ENCODE data around the gene TCF15. TPM values are rescaled to one million over a fixed set of nuclear protein-coding genes. Genes with fewer than 3 reads are reported as not detected.
"Not testable (repeated sequence)": the region's sequence is repeated elsewhere in the genome, so short reads cannot be mapped to it uniquely, and the experiment has no call there.

TCF15 gene
- total RNA-seq, 1 experiment from 2014 or later: not detected

- DNase-seq (ENCODE audit: low spot score): no peak
Measured at GRCh38 chr20:582204-582603, 27.9 kb downstream of the TCF15 start.

GRCh38 chr20:578940-579690 is 31.0 kb downstream of the TCF15 start:
- DNase-seq (ENCODE audit: low spot score): not testable (repeated sequence)

- peak; percentile 65 for DNase-seq (ENCODE audit: low spot score)
Measured at GRCh38 chr20:577167-577791, 32.8 kb downstream of the TCF15 start.

GRCh38 chr20:576156-576555 is 34.0 kb downstream of the TCF15 start:
- DNase-seq (ENCODE audit: low spot score): no peak

GRCh38 chr20:575230-575629 is 34.9 kb downstream of the TCF15 start:
- no peak for DNase-seq (ENCODE audit: low spot score)

- DNase-seq (ENCODE audit: low spot score): no peak
Measured at GRCh38 chr20:574297-574942, 35.7 kb downstream of the TCF15 start.

GRCh38 chr20:573414-574296 is 36.5 kb downstream of the TCF15 start:
- no peak for DNase-seq (ENCODE audit: low spot score)

GRCh38 chr20:572727-573126 is 37.4 kb downstream of the TCF15 start:
- no peak for DNase-seq (ENCODE audit: low spot score)

GRCh38 chr20:571754-572441 is 38.2 kb downstream of the TCF15 start:
- peak; percentile 47 for DNase-seq (ENCODE audit: low spot score)

GRCh38 chr20:568673-569415 is 41.3 kb downstream of the TCF15 start:
- no peak for DNase-seq (ENCODE audit: low spot score)

- DNase-seq (ENCODE audit: low spot score): no peak
Measured at GRCh38 chr20:568097-568652, 41.9 kb downstream of the TCF15 start.

- no peak for DNase-seq (ENCODE audit: low spot score)
Measured at GRCh38 chr20:564192-564591, 45.9 kb downstream of the TCF15 start.

GRCh38 chr20:563187-563586 is 46.9 kb downstream of the TCF15 start:
- DNase-seq (ENCODE audit: low spot score): no peak

GRCh38 chr20:562232-562897 is 47.7 kb downstream of the TCF15 start:
- DNase-seq (ENCODE audit: low spot score): no peak

GRCh38 chr20:561437-562231 is 48.5 kb downstream of the TCF15 start:
- peak; percentile 68 for DNase-seq (ENCODE audit: low spot score)

- no peak for DNase-seq (ENCODE audit: low spot score)
Measured at GRCh38 chr20:560680-561079, 49.4 kb downstream of the TCF15 start.

- DNase-seq (ENCODE audit: low spot score): no peak
Measured at GRCh38 chr20:558117-558516, 52.0 kb downstream of the TCF15 start.

GRCh38 chr20:556984-557383 is 53.1 kb downstream of the TCF15 start:
- no peak for DNase-seq (ENCODE audit: low spot score)

- no peak for DNase-seq (ENCODE audit: low spot score)
Measured at GRCh38 chr20:555976-556385, 54.1 kb downstream of the TCF15 start.

All from H4 (cell line).